GM12878 (cell line): ENCODE results near the gene LYVE1.

Experiments used
- DPF2 ChIP-seq: fragments of 450-650 bp; IDR thresholded peaks from 2 replicates; pipeline ENCODE4 v1.6.1; 2017; ENCODE audit warnings: mild to moderate bottlenecking
- EP300 ChIP-seq, 2 experiments: fragments of 150-350 bp in 1 of 2; IDR thresholded peaks; 2 replicates each; pipeline ENCODE4 v1.6.1; 2011 to 2012; ENCODE audit warnings: low read depth in 2 of 2, low read length in 2 of 2, borderline replicate concordance in 1 of 2, improper control_type of control experiment in 1 of 2, inconsistent platforms in 1 of 2; ENCODE audit not compliant: control insufficient read depth in 1 of 2
- ESRRA ChIP-seq: IDR thresholded peaks from 2 replicates; pipeline ENCODE4 v1.6.1; 2012; ENCODE audit warnings: mild to moderate bottlenecking, low read length, improper control_type of control experiment
- FOXM1 ChIP-seq: IDR thresholded peaks from 2 replicates; pipeline ENCODE4 v1.6.1; 2012; ENCODE audit warnings: low read depth, mild to moderate bottlenecking, inconsistent platforms, low read length, moderate library complexity
- GABPA ChIP-seq: IDR thresholded peaks from 2 replicates; pipeline ENCODE4 v1.6.1; 2014; ENCODE audit warnings: antibody characterized with exemption, low read depth, mild to moderate bottlenecking, inconsistent platforms
- MTA3 ChIP-seq: IDR thresholded peaks from 2 replicates; pipeline ENCODE4 v1.6.1; 2012; ENCODE audit warnings: low read length, inconsistent platforms, borderline replicate concordance
- POLR2AphosphoS2 ChIP-seq: IDR thresholded peaks from 2 replicates; pipeline ENCODE4 v1.6.1; 2011; ENCODE audit warnings: low read depth, mild to moderate bottlenecking, low read length, improper control_type of control experiment, moderate library complexity
- RB1 ChIP-seq: fragments of 450-650 bp; formaldehyde crosslinking; IDR thresholded peaks from 2 replicates; pipeline ENCODE4 v1.6.1; 2017; ENCODE audit warnings: mild to moderate bottlenecking, borderline replicate concordance
- TBL1XR1 ChIP-seq: IDR thresholded peaks from 2 replicates; pipeline ENCODE4 v1.6.1; 2012; ENCODE audit warnings: low read depth, low read length, improper control_type of control experiment
- TF ChIP-seq, protein P1 (sequence below), 3 experiments: IDR thresholded peaks in 2 of 3; conservative IDR thresholded peaks in 1 of 3; 2 replicates each; pipeline ENCODE4 v1.5.1; 2011; ENCODE audit warnings: low read depth in 3 of 3, low read length in 3 of 3, mild to moderate bottlenecking in 3 of 3, control low read depth in 2 of 3, moderate library complexity in 2 of 3, inconsistent platforms in 1 of 3, mixed read lengths in 1 of 3; ENCODE audit not compliant: control insufficient read depth in 2 of 3, insufficient read depth in 1 of 3; ENCODE audit errors: extremely low read depth in 1 of 3
- TF ChIP-seq, protein P2 (sequence below): fragments of 450-650 bp; IDR thresholded peaks from 2 replicates; pipeline ENCODE4 v1.6.1; 2016; ENCODE audit warnings: mild to moderate bottlenecking

DNA sequence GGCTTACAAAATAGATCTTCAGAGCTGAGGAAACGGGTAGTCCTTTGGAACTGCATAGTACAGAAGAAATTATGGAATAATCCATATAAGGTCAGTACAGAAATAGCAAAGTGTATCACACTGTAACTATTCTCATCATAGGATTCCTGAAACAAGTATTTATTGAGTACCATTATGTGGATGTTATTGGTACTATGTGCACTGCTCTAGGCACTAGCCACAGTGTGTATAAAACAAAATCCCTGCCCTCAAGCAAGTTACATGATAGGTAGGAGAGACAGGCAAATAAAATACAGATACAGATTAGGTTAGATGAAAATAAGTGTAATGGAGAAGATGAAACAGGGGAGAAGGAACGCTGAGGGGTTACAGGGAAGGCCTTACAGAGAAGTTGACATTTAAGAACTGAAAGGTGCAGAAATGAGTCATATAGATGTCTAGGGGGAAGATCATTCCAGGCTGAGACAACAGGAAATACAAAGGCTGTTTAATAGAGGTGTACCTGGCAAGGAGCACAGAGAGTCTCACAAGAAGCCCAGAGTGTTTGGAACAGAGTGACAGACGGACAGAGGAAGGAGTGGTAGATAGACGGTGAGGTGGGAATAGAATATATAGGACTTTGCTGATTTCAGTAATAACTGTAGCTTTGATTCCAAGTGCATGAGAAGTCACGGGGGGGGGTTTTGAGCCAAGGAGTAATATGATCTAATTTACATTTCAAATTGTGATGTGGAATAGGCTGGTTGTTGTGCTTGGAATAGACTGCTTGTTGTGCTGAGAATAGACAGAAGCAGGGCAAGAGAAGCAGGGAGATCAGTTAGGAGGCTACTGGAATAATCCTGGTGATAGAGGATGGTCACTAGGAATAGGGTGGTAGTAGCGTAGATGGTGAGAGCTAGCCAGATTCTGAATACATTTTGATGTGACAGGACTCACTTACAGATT lies 41.2 kb downstream of the LYVE1 start:
- TF ChIP-seq, protein P1, sequence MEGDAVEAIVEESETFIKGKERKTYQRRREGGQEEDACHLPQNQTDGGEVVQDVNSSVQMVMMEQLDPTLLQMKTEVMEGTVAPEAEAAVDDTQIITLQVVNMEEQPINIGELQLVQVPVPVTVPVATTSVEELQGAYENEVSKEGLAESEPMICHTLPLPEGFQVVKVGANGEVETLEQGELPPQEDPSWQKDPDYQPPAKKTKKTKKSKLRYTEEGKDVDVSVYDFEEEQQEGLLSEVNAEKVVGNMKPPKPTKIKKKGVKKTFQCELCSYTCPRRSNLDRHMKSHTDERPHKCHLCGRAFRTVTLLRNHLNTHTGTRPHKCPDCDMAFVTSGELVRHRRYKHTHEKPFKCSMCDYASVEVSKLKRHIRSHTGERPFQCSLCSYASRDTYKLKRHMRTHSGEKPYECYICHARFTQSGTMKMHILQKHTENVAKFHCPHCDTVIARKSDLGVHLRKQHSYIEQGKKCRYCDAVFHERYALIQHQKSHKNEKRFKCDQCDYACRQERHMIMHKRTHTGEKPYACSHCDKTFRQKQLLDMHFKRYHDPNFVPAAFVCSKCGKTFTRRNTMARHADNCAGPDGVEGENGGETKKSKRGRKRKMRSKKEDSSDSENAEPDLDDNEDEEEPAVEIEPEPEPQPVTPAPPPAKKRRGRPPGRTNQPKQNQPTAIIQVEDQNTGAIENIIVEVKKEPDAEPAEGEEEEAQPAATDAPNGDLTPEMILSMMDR (IDR thresholded peaks at IDR 0.05 in 2 of 3, conservative IDR thresholded peaks at IDR 0.05 in 1 of 3; ENCODE audit: control insufficient read depth in 2 of 3, extremely low read depth in 1 of 3, insufficient read depth in 1 of 3, low read depth in 3 of 3, low read length in 3 of 3), result no peak
- TF ChIP-seq RB1, result no peak
- peak in 1 of 2 experiments; percentile 59; a peak in 1 of 4 replicates for TF ChIP-seq EP300 (IDR thresholded peaks at IDR 0.05; ENCODE audit: borderline replicate concordance in 1 of 2, control insufficient read depth in 1 of 2, low read depth in 2 of 2, low read length in 2 of 2)
- TF ChIP-seq MTA3, result no peak; the same call in 1 of the 2 replicates
- peak; percentile 18; the same call in 1 of the 2 replicates for TF ChIP-seq FOXM1
- no peak for TF ChIP-seq GABPA
- TF ChIP-seq DPF2, result 0 out of 2 replicates have a peak, but pooled peaks have one; percentile 35
- 0 out of 2 replicates have a peak, but pooled peaks have one; percentile 77 for TF ChIP-seq TBL1XR1
- no peak for TF ChIP-seq POLR2AphosphoS2
- TF ChIP-seq, protein P2, sequence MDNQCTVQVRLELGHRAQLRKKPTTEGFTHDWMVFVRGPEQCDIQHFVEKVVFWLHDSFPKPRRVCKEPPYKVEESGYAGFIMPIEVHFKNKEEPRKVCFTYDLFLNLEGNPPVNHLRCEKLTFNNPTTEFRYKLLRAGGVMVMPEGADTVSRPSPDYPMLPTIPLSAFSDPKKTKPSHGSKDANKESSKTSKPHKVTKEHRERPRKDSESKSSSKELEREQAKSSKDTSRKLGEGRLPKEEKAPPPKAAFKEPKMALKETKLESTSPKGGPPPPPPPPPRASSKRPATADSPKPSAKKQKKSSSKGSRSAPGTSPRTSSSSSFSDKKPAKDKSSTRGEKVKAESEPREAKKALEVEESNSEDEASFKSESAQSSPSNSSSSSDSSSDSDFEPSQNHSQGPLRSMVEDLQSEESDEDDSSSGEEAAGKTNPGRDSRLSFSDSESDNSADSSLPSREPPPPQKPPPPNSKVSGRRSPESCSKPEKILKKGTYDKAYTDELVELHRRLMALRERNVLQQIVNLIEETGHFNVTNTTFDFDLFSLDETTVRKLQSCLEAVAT, result no peak
- no peak for TF ChIP-seq ESRRA
